ENCODE measurements around the gene HEG1.

The HEG1 gene

GRCh38 chr3:124951511-124952281, 104.1 kb downstream of the HEG1 start:
- Histone ChIP-seq H3K4me3 (ENCODE audit: insufficient read depth, low read length, poor library complexity, severe bottlenecking) (no peak overlapping the region), H3F3A (ENCODE audit: insufficient read depth) (no peaks in the 10 kb centered on the region), H3K4me2 (ENCODE audit: low read depth, low read length, poor library complexity, severe bottlenecking) (no peak overlapping the region), H3K9me3 (ENCODE audit: insufficient read depth, low read length) (no peaks in the 10 kb centered on the region), H3K27ac (ENCODE audit: low read depth, low read length) (no peak overlapping the region), H2AFZ (ENCODE audit: low read depth, low read length, severe bottlenecking) (no peak overlapping the region), H4K20me1 (ENCODE audit: low read depth, low read length) (no peaks in the 10 kb centered on the region), H3K79me2 (ENCODE audit: insufficient read depth, low read length) (no peaks in the 10 kb centered on the region), H3K27me3 (ENCODE audit: low read length) (no peaks in the 10 kb centered on the region), H3K36me3 (ENCODE audit: low read length) (no peaks in the 10 kb centered on the region), H3K9ac (ENCODE audit: low read length) (no peak overlapping the region), H3K9me2 (replicated peaks; ENCODE audit: insufficient read depth, low read length) (no peaks in the 10 kb centered on the region)
- TF ChIP-seq CTCF (IDR thresholded peaks at IDR 0.05; ENCODE audit: insufficient read depth, low read length, poor library complexity, severe bottlenecking), result no peak
- no peak for TF ChIP-seq EZH2phosphoT487 (conservative IDR thresholded peaks at IDR 0.05; ENCODE audit: low read length)

- Histone ChIP-seq H2AFZ (ENCODE audit: low read depth, low read length, severe bottlenecking) (no peak overlapping the region), H3K36me3 (ENCODE audit: low read length) (no peaks in the 10 kb centered on the region), H3K9ac (ENCODE audit: low read length) (no peak overlapping the region), H3K9me3 (ENCODE audit: insufficient read depth, low read length) (no peaks in the 10 kb centered on the region), H3F3A (ENCODE audit: insufficient read depth) (no peaks in the 10 kb centered on the region), H4K20me1 (ENCODE audit: low read depth, low read length) (no peaks in the 10 kb centered on the region), H3K27me3 (ENCODE audit: low read length) (no peaks in the 10 kb centered on the region; the same call in 1 of the 2 replicates), H3K4me2 (ENCODE audit: low read depth, low read length, poor library complexity, severe bottlenecking) (no peak overlapping the region), H3K4me3 (ENCODE audit: insufficient read depth, low read length, poor library complexity, severe bottlenecking) (no peak overlapping the region), H3K27ac (ENCODE audit: low read depth, low read length) (no peak overlapping the region), H3K9me2 (replicated peaks; ENCODE audit: insufficient read depth, low read length) (no peaks in the 10 kb centered on the region), H3K79me2 (ENCODE audit: insufficient read depth, low read length) (no peaks in the 10 kb centered on the region)
- TF ChIP-seq EZH2phosphoT487 (conservative IDR thresholded peaks at IDR 0.05; ENCODE audit: low read length) (no peak), CTCF (IDR thresholded peaks at IDR 0.05; ENCODE audit: insufficient read depth, low read length, poor library complexity, severe bottlenecking) (no peak)
These were observed 105.8 kb downstream of the HEG1 start for GRCh38 chr3:124950026-124950425.

GRCh38 chr3:124942613-124943012, 113.2 kb downstream of the HEG1 start:
- no peaks in the 10 kb centered on the region for H3K9me3 ChIP-seq (ENCODE audit: insufficient read depth, low read length)
- no peak overlapping the region for H3K9ac ChIP-seq (ENCODE audit: low read length)
- H3K9me2 ChIP-seq (replicated peaks; ENCODE audit: insufficient read depth, low read length), result no peaks in the 10 kb centered on the region
- no peaks in the 10 kb centered on the region for H3F3A ChIP-seq (ENCODE audit: insufficient read depth)
- H3K79me2 ChIP-seq (ENCODE audit: insufficient read depth, low read length), result no peaks in the 10 kb centered on the region
- H3K36me3 ChIP-seq (ENCODE audit: low read length), result no peaks in the 10 kb centered on the region
- TF ChIP-seq EZH2phosphoT487 (conservative IDR thresholded peaks at IDR 0.05; ENCODE audit: low read length) (no peak), CTCF (IDR thresholded peaks at IDR 0.05; ENCODE audit: insufficient read depth, low read length, poor library complexity, severe bottlenecking) (no peak)
- no peak overlapping the region for H2AFZ ChIP-seq (ENCODE audit: low read depth, low read length, severe bottlenecking)
- no peak overlapping the region for H3K4me2 ChIP-seq (ENCODE audit: low read depth, low read length, poor library complexity, severe bottlenecking)
- no peak overlapping the region for H3K4me3 ChIP-seq (ENCODE audit: insufficient read depth, low read length, poor library complexity, severe bottlenecking)
- H3K27ac ChIP-seq (ENCODE audit: low read depth, low read length), result no peak overlapping the region
- H4K20me1 ChIP-seq (ENCODE audit: low read depth, low read length), result no peaks in the 10 kb centered on the region
- no peaks in the 10 kb centered on the region; the same call in 1 of the 2 replicates for H3K27me3 ChIP-seq (ENCODE audit: low read length)

All from SU-DHL-6 (cell line).